Ovary (tissue), 9 donors: ENCODE measurements around the gene PRDM4. TPM values are rescaled to one million over a fixed set of nuclear protein-coding genes. Genes with fewer than 3 reads are reported as not detected.
"Not testable (repeated sequence)": the region's sequence is repeated elsewhere in the genome, so short reads cannot be mapped to it uniquely, and the experiment has no call there.

Experiments used
- DNase-seq, 5 donors: peaks; one replicate each; pipeline ENCODE4 v3.0.0-alpha.2; 2019 to 2020
- H3K27ac ChIP-seq, 2 donors: fragments of 200-600 bp; one replicate each; pipeline versions ENCODE4 v1.5.1 to v1.8.0; 2019 to 2022
- H3K27me3 ChIP-seq: fragments of 200-600 bp; one replicate; pipeline ENCODE4 v1.8.0; 2022
- H3K36me3 ChIP-seq: fragments of 200-600 bp; sonication (generic); one replicate; pipeline ENCODE4 v1.5.1; 2019
- H3K4me1 ChIP-seq: one replicate; pipeline ENCODE4 v1.8.1; 2013; ENCODE audit warnings: mild to moderate bottlenecking, moderate library complexity; ENCODE audit not compliant: insufficient read depth
- H3K4me3 ChIP-seq: fragments of 200-600 bp; sonication (generic); one replicate; pipeline ENCODE4 v1.5.1; 2017
- H3K9me3 ChIP-seq, 2 donors: fragments of 200-600 bp in 1 of 2; sonication (generic) in 1 of 2; one replicate each; pipeline versions ENCODE4 v1.5.1 to v1.8.1; 2013 to 2019; ENCODE audit warnings: mild to moderate bottlenecking in 1 of 2, moderate library complexity in 1 of 2
- CTCF ChIP-seq, 3 donors: fragments of 450-650 bp in 2 of 3; fragments of 200-600 bp in 1 of 3; IDR thresholded peaks; one replicate each; pipeline versions ENCODE4 v1.5.1 to v1.8.0; 2016 to 2022; ENCODE audit warnings: antibody characterized with exemption in 3 of 3, mild to moderate bottlenecking in 1 of 3
- EP300 ChIP-seq: sonication (generic); formaldehyde crosslinking; IDR thresholded peaks from one replicate; pipeline ENCODE4 v1.6.1; 2017; ENCODE audit warnings: antibody characterized with exemption
- POLR2A ChIP-seq: fragments of 450-650 bp; IDR thresholded peaks from one replicate; pipeline ENCODE4 v1.6.1; 2017; ENCODE audit warnings: antibody characterized with exemption, mild to moderate bottlenecking, moderate library complexity
- WGBS, 3 donors: extraction: QIAGEN DNeasy Blood & Tissue Kit in 1 of 3; methylation state at CpG; one replicate each; pipeline versions ENCODE4 v1.1.5 to v1.1.7; 2013 to 2017; 5-methylcytosine and 5-hydroxymethylcytosine counted together
- intact Hi-C, 4 donors: fragments of 100-400 bp; cut with DNase I; formaldehyde crosslinking; loops; one replicate each; pipeline versions ENCODE4 v1.11.0 to v1.15.1; 2022 to 2023
- polyA plus RNA-seq, 2 donors: library from polyadenylated mRNA; stranded (reverse); fragments of 200-250 nt in 1 of 2; fragments of 350-450 nt in 1 of 2; fragmentation: Illumina TruSeq in 1 of 2; extraction: RNeasy Lipid Tissue Mini Kit (QIAGEN cat#74804) in 1 of 2; gene quantifications; one replicate each; pipeline ENCODE4 v1.2.3, GENCODE V29; 2013 to 2014
- total RNA-seq, 7 donors: library from RNA; depleted of rRNA in 2 of 7; stranded (reverse); fragments of >200 nt in 2 of 7; fragmentation: NEBNext Ultra II Directional in 3 of 7; extraction: Animal tissue kit (Norgen Biotek cat#: 25700) in 3 of 7; gene quantifications; one replicate each; pipeline versions ENCODE4 v1.1.0 to v1.2.4, GENCODE V29; 2016 to 2023
- donor health status: DM: no; HTN: no; CAD: no; lungs with moderate emphysema.
- donor health status: DM: no; HTN: no; CAD: no.
- donor health status: Bipolar disorder and iron deficiency.
- donor health status: DM: yes; HTN: yes; CAD: no.
- donor health status: DM: no; HTN: no; CAD: no.
- donor health status: DM: yes; HTN: yes; CAD: no.

Gene PRDM4
- total and polyA plus RNA-seq, 9 donors, result 14.4 to 30.3 (median 25.0) TPM

GRCh38 chr12:107735763-107736162 lies 25.2 kb downstream of the PRDM4 start:
- Histone ChIP-seq H3K27me3 (no peaks in the 10 kb centered on the region), H3K36me3 (no peaks in the 10 kb centered on the region), H3K4me3 (no peak overlapping the region), H3K9me3 (no peaks in the 10 kb centered on the region), H3K4me1 (no peaks in the 10 kb centered on the region), H3K27ac (no peak overlapping the region)
- TF ChIP-seq EP300 (no peak), POLR2A (no peak)
- 78 to 92% (median 80%) methylated on average over 2 of the region's 2 CpGs for WGBS, 3 donors
- intact Hi-C loops, result no loop called here
- DNase-seq, result no peak

- TF ChIP-seq CTCF (IDR thresholded peaks at IDR 0.05) (no peak), POLR2A (no peak), EP300 (no peak)
- no peaks in the 10 kb centered on the region for H3K36me3 ChIP-seq
- no peak overlapping the region for H3K27ac ChIP-seq
- intact Hi-C loops, result no loop called here
- DNase-seq, result no peak
- 87 to 89% (median 89%) methylated on average over 5 of the region's 5 CpGs for WGBS, 3 donors
- H3K27me3 ChIP-seq, result no peaks in the 10 kb centered on the region
- H3K4me3 ChIP-seq, result no peak overlapping the region
- H3K9me3 ChIP-seq, result no peaks in the 10 kb centered on the region
- no peaks in the 10 kb centered on the region for H3K4me1 ChIP-seq
Observed at GRCh38 chr12:107734139-107734538, 26.8 kb downstream of the PRDM4 start.

GRCh38 chr12:107732365-107732764 lies 28.6 kb downstream of the PRDM4 start:
- H3K36me3 ChIP-seq, result no peaks in the 10 kb centered on the region
- no peak for DNase-seq
- no peaks in the 10 kb centered on the region for H3K9me3 ChIP-seq
- H3K27me3 ChIP-seq, result no peaks in the 10 kb centered on the region
- WGBS, 3 donors, result 77 to 83% (median 79%) methylated on average over 3 of the region's 3 CpGs
- no peak overlapping the region for H3K27ac ChIP-seq
- no peaks in the 10 kb centered on the region for H3K4me1 ChIP-seq
- intact Hi-C loops, result no loop called here
- no peak for TF ChIP-seq EP300
- no peak for TF ChIP-seq CTCF (IDR thresholded peaks at IDR 0.05)
- TF ChIP-seq POLR2A, result no peak
- H3K4me3 ChIP-seq, result no peak overlapping the region

GRCh38 chr12:107731366-107731765 lies 29.6 kb downstream of the PRDM4 start:
- TF ChIP-seq CTCF (IDR thresholded peaks at IDR 0.05) (no peak), POLR2A (no peak)
- no peaks in the 10 kb centered on the region for H3K36me3 ChIP-seq
- no peaks in the 10 kb centered on the region for H3K9me3 ChIP-seq
- H3K27ac ChIP-seq, result no peak overlapping the region
- intact Hi-C loops, result no loop called here
- H3K4me1 ChIP-seq, result no peaks in the 10 kb centered on the region
- H3K4me3 ChIP-seq, result no peak overlapping the region
- 81 to 93% (median 85%) methylated on average over 4 of the region's 4 CpGs for WGBS, 3 donors
- DNase-seq, result no peak
- H3K27me3 ChIP-seq, result no peaks in the 10 kb centered on the region

- Histone ChIP-seq H3K27ac (no peak overlapping the region), H3K36me3 (no peaks in the 10 kb centered on the region), H3K9me3 (no peaks in the 10 kb centered on the region), H3K4me1 (no peaks in the 10 kb centered on the region), H3K27me3 (no peaks in the 10 kb centered on the region), H3K4me3 (no peak overlapping the region)
- intact Hi-C loops, result no loop called here
- WGBS, 3 donors, result 63 to 73% (median 68%) methylated on average over 4 of the region's 4 CpGs
- no peak for TF ChIP-seq EP300
- no peak for DNase-seq
Observed at GRCh38 chr12:107730618-107731341, 30.2 kb downstream of the PRDM4 start.

- H3K4me3 ChIP-seq, H3K36me3 ChIP-seq, H3K4me1 ChIP-seq, H3K27me3 ChIP-seq, H3K27ac ChIP-seq, DNase-seq, intact Hi-C loops, H3K9me3 ChIP-seq: not testable (repeated sequence)
- 100% methylated on average over 1 of the region's 1 CpG; no CpG with 5 or more reads in 2 of the 3 donors for WGBS, 3 donors
Observed at GRCh38 chr12:107727742-107728141, 33.2 kb downstream of the PRDM4 start.

- H3K4me1 ChIP-seq, H3K27ac ChIP-seq, intact Hi-C loops, DNase-seq, H3K9me3 ChIP-seq, H3K27me3 ChIP-seq, H3K4me3 ChIP-seq, H3K36me3 ChIP-seq: not testable (repeated sequence)
- 69 to 87% (median 75%) methylated on average over 1 of the region's 1 CpG for WGBS, 3 donors
Observed at GRCh38 chr12:107727327-107727726, 33.6 kb downstream of the PRDM4 start.
